ENCODE measurements around the gene TPGS1.

DNA sequence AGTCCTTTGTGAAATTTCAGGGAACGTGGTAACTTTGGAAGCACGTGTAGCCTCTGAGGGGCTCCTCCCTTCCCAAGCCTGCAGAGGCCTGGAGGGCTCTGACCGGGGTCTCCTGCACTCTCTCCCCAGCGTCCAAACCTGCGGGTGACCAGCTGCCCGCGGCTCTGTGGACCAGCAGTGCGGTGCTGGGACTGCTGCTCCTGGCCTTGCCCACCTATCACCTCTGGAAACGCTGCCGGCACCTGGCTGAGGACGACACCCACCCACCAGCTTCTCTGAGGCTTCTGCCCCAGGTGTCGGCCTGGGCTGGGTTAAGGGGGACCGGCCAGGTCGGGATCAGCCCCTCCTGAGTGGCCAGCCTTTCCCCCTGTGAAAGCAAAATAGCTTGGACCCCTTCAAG is 2.7 kb upstream of the TPGS1 start:
- TF ChIP-seq, protein P1, sequence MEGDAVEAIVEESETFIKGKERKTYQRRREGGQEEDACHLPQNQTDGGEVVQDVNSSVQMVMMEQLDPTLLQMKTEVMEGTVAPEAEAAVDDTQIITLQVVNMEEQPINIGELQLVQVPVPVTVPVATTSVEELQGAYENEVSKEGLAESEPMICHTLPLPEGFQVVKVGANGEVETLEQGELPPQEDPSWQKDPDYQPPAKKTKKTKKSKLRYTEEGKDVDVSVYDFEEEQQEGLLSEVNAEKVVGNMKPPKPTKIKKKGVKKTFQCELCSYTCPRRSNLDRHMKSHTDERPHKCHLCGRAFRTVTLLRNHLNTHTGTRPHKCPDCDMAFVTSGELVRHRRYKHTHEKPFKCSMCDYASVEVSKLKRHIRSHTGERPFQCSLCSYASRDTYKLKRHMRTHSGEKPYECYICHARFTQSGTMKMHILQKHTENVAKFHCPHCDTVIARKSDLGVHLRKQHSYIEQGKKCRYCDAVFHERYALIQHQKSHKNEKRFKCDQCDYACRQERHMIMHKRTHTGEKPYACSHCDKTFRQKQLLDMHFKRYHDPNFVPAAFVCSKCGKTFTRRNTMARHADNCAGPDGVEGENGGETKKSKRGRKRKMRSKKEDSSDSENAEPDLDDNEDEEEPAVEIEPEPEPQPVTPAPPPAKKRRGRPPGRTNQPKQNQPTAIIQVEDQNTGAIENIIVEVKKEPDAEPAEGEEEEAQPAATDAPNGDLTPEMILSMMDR (IDR thresholded peaks at IDR 0.05): no peak
- no peak for TF ChIP-seq POLR2A (IDR thresholded peaks at IDR 0.05)
